Esophagus muscularis mucosa (tissue), 4 donors: ENCODE data around the gene QKI.

ENCODE experiments used
- EP300 ChIP-seq: sonication (generic); formaldehyde crosslinking; IDR thresholded peaks from one replicate; pipeline ENCODE4 v1.6.1; 2017; ENCODE audit warnings: antibody characterized with exemption
- POLR2A ChIP-seq: fragments of 450-650 bp; IDR thresholded peaks from one replicate; pipeline ENCODE4 v1.6.1; 2017; ENCODE audit warnings: antibody characterized with exemption, moderate library complexity, mild to moderate bottlenecking, low read depth
- POLR2AphosphoS5 ChIP-seq, 2 donors: sonication (generic); formaldehyde crosslinking; IDR thresholded peaks; one replicate each; pipeline ENCODE4 v1.6.1; 2017; ENCODE audit warnings: antibody characterized with exemption in 2 of 2
- TF ChIP-seq, protein P1 (sequence below), 3 experiments: fragments of 200-600 bp in 2 of 3; fragments of 450-650 bp in 1 of 3; sonication (generic) in 2 of 3; IDR thresholded peaks; one replicate each; pipeline ENCODE4 v1.5.1; 2017 to 2019; ENCODE audit warnings: antibody characterized with exemption in 3 of 3, mild to moderate bottlenecking in 2 of 3, moderate library complexity in 1 of 3

GRCh38 chr6:163522033-163522432 lies 107.5 kb downstream of the QKI start:
- TF ChIP-seq, protein P1, sequence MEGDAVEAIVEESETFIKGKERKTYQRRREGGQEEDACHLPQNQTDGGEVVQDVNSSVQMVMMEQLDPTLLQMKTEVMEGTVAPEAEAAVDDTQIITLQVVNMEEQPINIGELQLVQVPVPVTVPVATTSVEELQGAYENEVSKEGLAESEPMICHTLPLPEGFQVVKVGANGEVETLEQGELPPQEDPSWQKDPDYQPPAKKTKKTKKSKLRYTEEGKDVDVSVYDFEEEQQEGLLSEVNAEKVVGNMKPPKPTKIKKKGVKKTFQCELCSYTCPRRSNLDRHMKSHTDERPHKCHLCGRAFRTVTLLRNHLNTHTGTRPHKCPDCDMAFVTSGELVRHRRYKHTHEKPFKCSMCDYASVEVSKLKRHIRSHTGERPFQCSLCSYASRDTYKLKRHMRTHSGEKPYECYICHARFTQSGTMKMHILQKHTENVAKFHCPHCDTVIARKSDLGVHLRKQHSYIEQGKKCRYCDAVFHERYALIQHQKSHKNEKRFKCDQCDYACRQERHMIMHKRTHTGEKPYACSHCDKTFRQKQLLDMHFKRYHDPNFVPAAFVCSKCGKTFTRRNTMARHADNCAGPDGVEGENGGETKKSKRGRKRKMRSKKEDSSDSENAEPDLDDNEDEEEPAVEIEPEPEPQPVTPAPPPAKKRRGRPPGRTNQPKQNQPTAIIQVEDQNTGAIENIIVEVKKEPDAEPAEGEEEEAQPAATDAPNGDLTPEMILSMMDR (IDR thresholded peaks at IDR 0.05): no peak
- TF ChIP-seq POLR2A (no peak), EP300 (no peak), POLR2AphosphoS5 (IDR thresholded peaks at IDR 0.05) (no peak)
